ENCODE data around the gene RAB3IP.
"Not testable (repeated sequence)": the region's sequence is repeated elsewhere in the genome, so short reads cannot be mapped to it uniquely, and the experiment has no call there.

The RAB3IP gene

GRCh38 chr12:69756088-69756755 lies 17.6 kb downstream of the RAB3IP start:
- no peak for DNase-seq

DNA sequence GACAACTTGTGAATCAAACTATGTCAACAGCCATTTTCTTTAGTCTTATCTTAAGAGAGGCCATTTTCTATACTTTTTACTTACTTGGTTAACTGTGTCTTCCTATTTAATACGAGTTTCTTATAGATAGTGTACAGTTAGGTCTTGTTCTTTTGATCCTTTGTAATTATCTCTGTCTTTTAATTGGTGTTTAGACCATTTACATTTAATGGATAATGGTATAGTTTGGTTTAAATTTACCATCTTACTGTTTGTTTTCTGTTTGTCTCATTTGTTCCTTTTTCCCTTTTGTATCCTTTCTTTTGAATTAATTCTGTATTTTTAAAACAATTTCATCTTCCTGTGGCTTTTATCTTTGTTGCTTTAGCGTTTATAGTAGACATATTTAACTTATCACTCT lies 19.4 kb downstream of the RAB3IP start:
- no peak for DNase-seq

DNA sequence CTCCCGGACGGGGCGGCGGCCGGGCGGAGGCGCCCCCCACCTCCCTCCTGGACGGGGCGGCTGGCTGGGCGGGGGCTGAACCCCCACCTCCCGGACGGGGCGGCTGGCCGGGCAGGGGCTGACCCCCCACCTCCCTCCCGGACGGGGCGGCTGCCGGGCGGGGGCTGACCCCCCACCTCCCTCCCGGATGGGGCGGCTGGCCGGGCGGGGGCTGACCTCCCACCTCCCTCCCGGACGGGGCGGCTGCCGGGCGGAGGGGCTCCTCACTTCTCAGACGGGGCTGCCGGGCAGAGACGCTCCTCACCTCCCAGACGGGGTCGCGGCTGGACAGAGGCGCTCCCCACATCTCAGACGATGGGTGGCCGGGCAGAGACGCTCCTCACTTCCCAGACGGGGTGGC lies 20.9 kb downstream of the RAB3IP start:
- DNase-seq: not testable (repeated sequence)

DNA sequence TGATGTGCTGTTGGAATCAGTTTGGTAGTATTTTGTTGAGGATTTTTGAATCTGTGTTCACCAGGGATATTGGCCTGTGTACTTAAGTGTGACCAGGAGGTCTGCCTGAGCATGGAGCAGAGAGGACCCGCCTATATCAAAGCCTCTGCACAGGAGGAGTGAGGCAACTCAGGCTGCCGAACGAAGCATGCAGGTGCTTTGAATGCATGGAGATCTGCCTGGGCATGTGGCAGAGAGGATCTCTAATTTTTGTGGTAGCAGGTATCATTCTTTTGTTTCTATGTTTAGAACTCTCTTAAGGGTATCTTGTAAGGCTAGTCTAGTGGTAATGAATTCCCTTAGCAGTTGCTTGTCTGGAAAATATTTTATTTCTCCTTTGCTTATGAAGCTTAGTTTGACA lies 26.9 kb downstream of the RAB3IP start:
- DNase-seq: no peak

DNA sequence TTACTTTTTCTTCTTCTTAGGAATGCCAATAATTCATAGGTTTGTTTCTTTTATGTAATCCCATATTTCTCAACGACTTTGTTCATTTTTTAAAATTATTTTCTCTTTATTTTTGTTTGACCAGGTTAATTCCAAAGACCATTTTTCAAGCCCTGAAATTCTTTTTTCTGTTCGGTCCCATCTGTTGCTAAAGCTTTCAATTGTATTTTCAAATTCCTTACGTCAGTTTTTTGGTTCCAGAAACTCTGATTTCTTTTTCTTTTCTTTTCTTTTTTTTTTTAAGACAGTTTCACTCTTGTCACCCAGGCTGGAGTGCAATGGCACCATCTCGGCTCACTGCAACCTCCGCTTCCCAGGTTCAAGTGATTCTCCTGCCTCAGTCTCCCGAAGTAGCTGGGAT lies 27.6 kb downstream of the RAB3IP start:
- no peak for DNase-seq

DNA sequence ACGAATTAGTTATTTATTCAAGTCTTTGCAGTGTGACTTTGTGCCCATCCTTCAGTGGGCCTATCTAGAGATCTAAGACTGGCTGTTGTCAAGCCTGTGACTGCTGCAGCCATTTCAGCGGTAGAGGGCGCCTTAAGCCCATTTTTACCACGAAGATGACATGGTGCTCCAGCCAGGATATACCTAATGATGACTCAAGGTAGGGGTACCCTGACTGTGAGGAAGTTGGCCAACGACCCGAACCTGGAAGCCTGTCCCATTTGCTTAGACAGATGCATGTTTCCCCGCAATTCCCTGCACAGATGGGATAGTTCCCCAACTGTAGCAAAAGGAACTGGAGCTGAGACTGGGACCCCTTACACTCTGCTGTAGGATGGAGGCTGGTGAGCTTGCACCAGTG lies 41.3 kb downstream of the RAB3IP start:
- no peak for DNase-seq

GRCh38 chr12:69783365-69783764 lies 44.7 kb downstream of the RAB3IP start:
- DNase-seq: no peak

DNA sequence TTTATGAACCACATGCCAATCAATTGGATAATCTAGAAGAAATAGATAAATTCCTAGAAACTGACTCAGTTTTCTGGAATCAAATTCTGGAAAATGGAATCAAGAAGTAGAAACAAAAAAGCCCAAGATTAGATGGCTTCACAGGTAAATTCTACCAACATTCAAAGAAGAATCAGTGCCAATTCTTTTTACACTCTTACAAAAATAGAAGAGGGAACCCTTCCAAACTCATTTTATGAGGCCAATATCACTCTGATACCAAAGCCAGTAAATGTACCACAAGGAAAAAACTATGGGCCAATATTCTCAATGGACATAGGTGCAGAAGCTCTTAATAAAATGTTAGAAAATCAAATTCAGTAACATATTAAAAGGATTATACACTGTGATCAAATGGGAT lies 50.7 kb downstream of the RAB3IP start:
- DNase-seq: no peak

DNA sequence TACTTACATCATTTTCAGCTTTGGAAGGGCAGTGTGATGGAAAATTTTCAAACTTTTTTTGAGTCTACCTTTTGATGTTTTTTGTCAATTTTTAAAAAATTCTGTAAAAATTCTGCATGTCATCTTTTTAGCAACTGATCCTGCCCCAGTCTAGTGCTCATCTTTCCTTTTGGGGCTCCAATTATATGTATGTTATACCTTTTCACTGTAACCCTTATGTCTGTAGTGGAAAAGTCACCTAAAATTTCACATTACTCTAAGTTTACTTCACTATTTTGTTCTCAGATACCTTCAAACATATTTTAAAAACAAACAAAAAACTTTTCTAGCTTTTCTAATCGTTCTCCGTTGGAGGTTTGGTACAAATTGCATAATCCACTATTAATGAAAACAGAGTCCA lies 53.9 kb downstream of the RAB3IP start:
- no peak for DNase-seq

DNA sequence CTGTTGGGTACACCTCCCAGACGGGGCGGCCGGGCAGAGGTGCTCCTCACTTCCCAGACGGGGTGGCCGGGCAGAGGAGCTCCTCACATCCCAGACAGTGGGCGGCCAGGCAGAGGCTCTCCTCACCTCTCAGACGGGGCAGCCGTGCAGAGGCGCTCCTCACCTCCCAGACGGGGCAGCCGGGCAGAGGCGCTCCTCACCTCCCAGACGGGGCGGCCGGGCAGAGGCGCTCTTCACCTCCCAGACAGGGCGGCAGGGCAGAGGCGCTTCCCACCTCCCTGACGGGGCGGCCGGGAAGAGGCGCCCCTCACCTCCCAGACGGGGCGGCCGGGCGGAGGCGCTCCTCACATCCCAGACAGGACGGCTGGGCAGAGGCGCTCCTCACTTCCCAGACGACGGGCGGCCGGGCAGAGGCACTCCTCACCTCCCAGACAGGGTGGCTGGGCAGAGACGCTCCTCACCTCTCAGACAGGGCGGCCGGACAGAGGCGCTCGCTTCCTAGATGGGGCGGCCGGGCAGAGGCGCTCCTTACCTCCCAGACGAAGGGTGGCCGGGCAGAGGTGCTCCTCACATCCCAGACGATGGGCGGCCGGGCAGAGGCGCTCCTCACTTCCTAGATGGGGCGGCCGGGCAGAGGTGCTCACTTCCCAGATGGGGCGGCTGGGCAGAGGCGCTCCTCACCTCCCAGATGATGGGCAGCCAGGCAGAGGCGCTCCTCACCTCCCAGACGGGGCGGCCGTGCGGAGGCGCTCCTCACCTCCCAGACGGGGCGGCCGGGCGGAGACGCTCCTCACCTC lies 68.6 kb downstream of the RAB3IP start:
- not testable (repeated sequence) for DNase-seq

DNA sequence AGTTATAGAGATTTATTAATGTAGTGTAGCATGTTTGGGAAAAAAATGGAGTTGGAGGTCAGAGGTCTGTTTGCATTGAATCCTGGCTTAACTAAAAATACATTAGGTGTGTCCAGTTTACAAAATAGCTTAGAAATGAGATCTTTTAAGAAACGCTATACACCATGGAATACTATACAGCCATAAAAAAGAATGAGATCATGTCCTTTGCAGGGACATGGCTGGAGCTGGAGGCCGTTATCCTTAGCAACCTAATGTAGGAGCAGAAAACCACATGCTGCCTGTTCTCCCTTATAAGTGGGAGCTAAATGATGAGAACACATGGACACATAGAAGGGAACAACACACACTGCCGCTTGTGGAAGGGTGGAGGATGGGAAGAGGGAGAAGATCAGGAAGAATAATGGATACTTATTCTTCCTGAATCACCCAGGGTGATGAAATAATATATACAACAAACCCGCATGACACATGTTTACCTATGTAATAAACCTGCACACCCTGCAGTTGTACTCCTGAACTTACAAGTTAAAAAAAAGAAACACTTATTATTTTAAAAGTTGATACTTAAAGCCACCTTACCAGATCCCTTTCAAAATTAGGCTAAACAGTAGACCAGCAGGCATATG lies 72.3 kb downstream of the RAB3IP start:
- no peak for DNase-seq

DNA sequence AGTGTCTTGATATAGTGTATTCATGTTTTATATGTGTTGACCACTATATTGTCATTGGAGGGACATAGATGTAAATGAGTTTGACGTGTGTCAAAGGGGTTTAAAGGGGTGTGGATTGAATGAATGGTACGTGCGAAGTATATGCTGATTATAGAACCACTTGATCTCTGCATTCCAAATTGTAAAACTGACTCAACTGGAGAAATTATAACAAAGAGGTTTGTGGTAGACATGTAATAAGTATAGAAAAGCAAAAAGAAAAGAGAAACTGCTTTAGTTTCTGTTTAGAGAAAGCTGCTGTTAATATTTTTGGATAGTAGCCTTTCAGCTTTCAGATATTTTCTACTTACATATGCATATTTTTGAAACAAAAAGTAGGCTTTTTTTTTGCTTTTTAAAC lies 77.4 kb downstream of the RAB3IP start:
- no peak for DNase-seq

DNA sequence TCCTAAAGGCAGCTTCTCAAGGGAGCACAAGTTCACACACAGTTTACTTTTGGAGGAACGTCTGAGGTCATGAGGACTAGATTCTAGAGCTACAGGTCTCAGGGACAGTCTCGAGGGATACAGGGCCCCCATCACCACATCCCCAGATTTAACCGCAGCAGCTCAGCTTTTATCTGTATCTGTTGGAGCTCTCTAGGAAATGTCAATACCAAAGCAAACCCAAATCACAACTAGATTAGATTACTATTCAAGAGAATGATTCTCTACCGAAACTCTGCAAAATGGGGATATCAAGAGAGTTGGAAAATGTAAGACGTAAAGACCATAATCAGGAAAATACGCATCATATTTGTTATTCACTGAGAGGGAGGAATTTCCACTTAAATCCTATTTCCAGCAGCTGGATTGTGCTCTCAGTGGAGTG lies 82.4 kb downstream of the RAB3IP start:
- no peak for DNase-seq

DNA sequence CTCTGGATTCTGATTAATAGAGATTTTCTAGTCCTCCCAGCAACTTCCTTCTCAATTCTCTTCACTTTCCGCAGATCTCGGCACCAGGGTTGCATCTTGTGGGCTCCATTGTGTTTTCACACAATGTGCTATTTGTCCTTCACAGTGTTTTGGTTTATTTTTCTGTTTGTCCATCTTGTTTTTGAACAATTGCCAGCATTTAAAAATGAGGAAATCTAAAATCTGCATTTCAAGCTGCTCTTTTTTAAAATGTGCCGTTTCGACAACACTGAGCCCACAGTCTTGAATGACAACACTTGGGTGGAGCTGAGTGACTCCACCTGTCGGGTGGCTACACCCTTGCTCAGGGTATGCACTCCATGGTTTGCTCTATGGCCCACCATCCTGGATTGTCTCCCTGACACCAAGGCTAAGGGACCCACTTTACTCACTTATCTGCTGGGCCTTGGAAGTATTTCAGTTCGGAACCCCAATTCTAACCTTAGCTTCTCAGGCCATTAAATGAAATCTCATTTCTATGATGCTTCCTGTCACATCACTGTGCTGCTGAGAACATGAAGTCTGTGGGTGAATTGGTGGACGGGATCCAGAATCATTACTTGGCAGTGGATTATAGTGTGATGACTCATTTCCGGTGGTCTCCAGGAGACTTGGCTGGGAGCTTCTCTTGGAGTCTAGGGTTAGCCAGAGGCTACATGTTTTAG lies 82.9 kb downstream of the RAB3IP start:
- DNase-seq: no peak

- DNase-seq: no peak
These were observed 83.7 kb downstream of the RAB3IP start for GRCh38 chr12:69822201-69822860.

GRCh38 chr12:69824028-69824427 lies 85.4 kb downstream of the RAB3IP start:
- DNase-seq: no peak

DNA sequence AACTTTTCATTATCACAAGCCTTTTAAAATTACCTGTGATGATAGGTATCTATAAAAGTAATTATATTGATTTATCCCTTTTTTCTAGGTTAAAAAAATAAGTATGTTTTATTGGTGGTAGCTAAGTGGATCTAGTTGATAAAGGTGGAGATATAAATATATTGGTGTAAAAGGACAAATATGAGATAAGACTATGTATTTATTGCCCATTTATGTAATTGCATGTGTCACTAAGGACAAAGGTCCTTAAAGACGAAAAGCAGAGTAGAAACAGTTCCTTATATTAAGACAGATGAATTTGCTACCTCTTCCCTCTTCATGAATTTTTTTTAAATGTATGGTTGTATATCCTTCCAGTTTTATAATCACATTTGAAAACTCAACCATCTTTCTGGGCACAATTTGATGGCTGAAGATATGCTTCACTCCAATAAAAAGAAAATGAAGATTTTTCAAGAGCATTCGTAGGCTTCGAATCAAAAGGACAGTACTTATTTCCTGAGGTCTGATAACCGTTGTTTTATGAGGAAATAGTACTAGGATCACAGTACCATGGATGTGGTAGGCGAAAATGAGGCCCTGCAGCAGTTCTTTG lies 86.4 kb downstream of the RAB3IP start, which contains the start of gene MYRFL:
TSS of gene MYRFL (plus strand) at position 262 of the 595 bp plus-strand sequence. CDS start at position 553, 291 bp downstream.
- DNase-seq: no peak

DNA sequence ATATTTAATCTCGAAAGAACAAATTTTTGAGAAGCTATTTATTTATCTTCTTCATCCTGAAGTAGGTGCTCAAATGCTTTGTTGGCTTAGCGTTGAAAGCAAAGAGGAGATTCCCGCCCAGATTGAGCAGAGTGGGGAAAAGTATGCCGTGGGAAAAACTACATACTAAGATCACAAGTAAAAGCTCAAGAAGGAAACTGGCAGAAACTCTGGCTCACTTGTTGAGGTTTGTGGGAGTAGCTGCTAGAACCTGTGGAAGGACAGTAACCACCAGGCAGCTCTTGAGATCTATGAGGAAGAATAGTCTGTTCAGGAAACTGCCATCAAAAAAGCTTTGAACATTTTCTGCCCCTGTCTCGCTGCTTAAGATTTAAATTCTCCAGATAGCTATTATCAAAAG lies 90.2 kb downstream of the RAB3IP start:
- no peak for DNase-seq

DNA sequence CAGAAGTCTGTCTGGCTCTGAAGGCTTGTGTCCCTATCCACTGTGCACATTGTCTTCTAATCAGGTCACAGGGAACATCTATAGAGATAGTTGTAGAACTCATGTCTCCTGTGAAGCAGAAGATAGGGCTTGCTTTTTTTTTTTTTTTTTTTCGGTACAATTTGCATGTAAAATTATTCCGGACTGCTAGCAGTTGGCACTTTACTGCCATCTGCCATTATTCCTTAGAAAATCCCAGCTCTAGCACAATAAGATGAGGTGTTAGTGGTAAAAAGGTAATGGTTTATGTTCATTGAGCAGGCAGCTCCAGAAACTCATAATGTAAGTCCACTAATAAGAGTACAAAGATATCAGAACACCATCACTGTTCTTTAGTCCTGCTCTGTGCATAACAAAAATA lies 95.0 kb downstream of the RAB3IP start:
- DNase-seq: no peak

DNA sequence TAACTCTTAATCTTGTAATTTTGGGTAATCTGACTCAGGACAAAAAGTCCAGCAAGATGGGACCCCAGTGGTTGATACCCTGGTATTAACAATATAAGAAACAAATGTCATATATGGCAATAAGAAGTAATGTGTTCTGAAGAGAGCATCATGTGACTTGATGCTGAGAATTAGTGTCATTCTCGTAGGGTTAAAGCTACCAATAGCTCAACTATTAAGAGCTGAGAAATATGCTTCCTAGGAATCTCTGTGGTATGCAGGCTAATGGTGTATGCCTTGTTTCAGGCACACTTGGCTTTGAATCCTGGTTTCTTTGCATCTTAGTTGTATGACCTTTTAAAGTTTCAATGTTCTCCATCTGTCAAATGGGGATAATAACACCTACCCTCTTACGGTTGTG lies 95.5 kb downstream of the RAB3IP start:
- no peak for DNase-seq

- no peak for DNase-seq
These were observed 95.9 kb downstream of the RAB3IP start for GRCh38 chr12:69834576-69834975.

DNA sequence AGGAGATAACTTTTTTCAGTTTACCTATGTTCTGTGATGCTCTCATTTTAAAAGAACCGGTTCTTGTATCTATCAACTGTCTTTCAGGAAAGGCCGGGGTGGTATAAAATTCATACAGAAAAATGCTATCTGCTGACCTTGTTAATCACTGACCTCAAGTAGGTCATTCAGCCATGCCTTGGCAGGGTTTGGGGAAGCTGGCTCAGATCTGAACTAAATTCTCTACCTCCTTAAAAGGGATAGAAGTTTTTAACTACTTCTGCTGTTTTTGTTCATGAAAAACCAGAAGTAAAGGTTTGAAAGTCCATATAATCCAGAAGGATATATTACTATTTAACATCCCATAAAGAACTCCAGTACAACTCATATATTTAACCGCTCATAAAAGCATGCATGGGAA lies 96.4 kb downstream of the RAB3IP start:
- DNase-seq: no peak
